ENCODE results near the gene EPN3.

GRCh38 chr17:50559674-50560184 is 27.2 kb downstream of the EPN3 start:
- TF ChIP-seq, protein P1, sequence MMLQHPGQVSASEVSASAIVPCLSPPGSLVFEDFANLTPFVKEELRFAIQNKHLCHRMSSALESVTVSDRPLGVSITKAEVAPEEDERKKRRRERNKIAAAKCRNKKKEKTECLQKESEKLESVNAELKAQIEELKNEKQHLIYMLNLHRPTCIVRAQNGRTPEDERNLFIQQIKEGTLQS (IDR thresholded peaks at IDR 0.05) = no peak
- TF ChIP-seq, protein P2, sequence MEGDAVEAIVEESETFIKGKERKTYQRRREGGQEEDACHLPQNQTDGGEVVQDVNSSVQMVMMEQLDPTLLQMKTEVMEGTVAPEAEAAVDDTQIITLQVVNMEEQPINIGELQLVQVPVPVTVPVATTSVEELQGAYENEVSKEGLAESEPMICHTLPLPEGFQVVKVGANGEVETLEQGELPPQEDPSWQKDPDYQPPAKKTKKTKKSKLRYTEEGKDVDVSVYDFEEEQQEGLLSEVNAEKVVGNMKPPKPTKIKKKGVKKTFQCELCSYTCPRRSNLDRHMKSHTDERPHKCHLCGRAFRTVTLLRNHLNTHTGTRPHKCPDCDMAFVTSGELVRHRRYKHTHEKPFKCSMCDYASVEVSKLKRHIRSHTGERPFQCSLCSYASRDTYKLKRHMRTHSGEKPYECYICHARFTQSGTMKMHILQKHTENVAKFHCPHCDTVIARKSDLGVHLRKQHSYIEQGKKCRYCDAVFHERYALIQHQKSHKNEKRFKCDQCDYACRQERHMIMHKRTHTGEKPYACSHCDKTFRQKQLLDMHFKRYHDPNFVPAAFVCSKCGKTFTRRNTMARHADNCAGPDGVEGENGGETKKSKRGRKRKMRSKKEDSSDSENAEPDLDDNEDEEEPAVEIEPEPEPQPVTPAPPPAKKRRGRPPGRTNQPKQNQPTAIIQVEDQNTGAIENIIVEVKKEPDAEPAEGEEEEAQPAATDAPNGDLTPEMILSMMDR (IDR thresholded peaks at IDR 0.05 in 2 of 3, conservative IDR thresholded peaks at IDR 0.05 in 1 of 3; ENCODE audit: borderline replicate concordance in 1 of 3, insufficient read depth in 1 of 3, low read depth in 2 of 3, low read length in 2 of 3) = no peak
- TF ChIP-seq REST (IDR thresholded peaks at IDR 0.05; ENCODE audit: low read depth) (no peak), SP1 (IDR thresholded peaks at IDR 0.05; ENCODE audit: low read depth) (no peak), POLR2AphosphoS5 (IDR thresholded peaks at IDR 0.05; ENCODE audit: low read depth, low read length) (no peak), EGR1 (IDR thresholded peaks at IDR 0.05; ENCODE audit: low read depth) (no peak), ZNF274 (IDR thresholded peaks at IDR 0.05; ENCODE audit: low read depth, low read length) (no peak), EZH2 (IDR thresholded peaks at IDR 0.05) (no peak)
